Activated CD4-positive, alpha-beta T cell treated with anti-CD3 and anti-CD28 coated beads for 36 hours (primary cell): Measurements from ENCODE around the gene SDF2. TPM values are rescaled to one million over a fixed set of nuclear protein-coding genes. Genes with fewer than 3 reads are reported as not detected.

Experiments
- ATAC-seq: fragments of 200-7000 bp; cut with Tn5 transposase; one replicate; pipeline ENCODE4 v1.10.0; 2021; ENCODE audit warnings: mild to moderate bottlenecking, moderate library complexity
- CTCF ChIA-PET: fragments of 350-600 bp; sonication (Branson Sonifier 250); formaldehyde crosslinking; loops from one replicate; lab custom pipeline; 2021; ENCODE audit warnings: antibody characterized with exemption; lab: Charles Lee
- POLR2A ChIA-PET: fragments of 350-600 bp; sonication (Branson Sonifier 250); formaldehyde crosslinking; loops from one replicate; lab custom pipeline; 2021; ENCODE audit warnings: antibody characterized with exemption, inconsistent platforms; lab: Charles Lee
- DNase-seq: peaks from one replicate; pipeline ENCODE4 v3.0.0-alpha.2; 2020
- H3K27ac Mint-ChIP-seq: one replicate; pipeline ENCODE4 v1.8.0; 2021; ENCODE audit warnings: mixed read lengths
- H3K27me3 Mint-ChIP-seq: one replicate; pipeline ENCODE4 v1.8.0; 2021; ENCODE audit warnings: mixed read lengths
- H3K36me3 Mint-ChIP-seq: one replicate; pipeline ENCODE4 v1.8.0; 2021; ENCODE audit warnings: low read depth, mixed read lengths
- H3K4me1 Mint-ChIP-seq: one replicate; pipeline ENCODE4 v1.8.0; 2021; ENCODE audit warnings: mixed read lengths
- H3K4me3 Mint-ChIP-seq: one replicate; pipeline ENCODE4 v1.8.0; 2021; ENCODE audit warnings: mild to moderate bottlenecking, moderate library complexity, mixed read lengths
- H3K9me3 Mint-ChIP-seq: one replicate; pipeline ENCODE4 v1.8.0; 2021; ENCODE audit warnings: low read depth, mixed read lengths
- intact Hi-C, 2 experiments: fragments of 100-400 bp; cut with DNase I in 1 of 2; cut with micrococcal nuclease in 1 of 2; formaldehyde crosslinking; loops; one replicate each; pipeline versions ENCODE4 v1.14.2 to v1.15.1; 2022 to 2024; cut with DNase I, micrococcal nuclease
- total RNA-seq, 2 experiments: library from RNA; stranded (reverse); gene quantifications; one replicate each; pipeline ENCODE4 v1.2.3, GENCODE V29; 2021

The SDF2 gene
- total RNA-seq, 2 experiments from 2014 or later, result 36.6 to 37.2 TPM

DNA sequence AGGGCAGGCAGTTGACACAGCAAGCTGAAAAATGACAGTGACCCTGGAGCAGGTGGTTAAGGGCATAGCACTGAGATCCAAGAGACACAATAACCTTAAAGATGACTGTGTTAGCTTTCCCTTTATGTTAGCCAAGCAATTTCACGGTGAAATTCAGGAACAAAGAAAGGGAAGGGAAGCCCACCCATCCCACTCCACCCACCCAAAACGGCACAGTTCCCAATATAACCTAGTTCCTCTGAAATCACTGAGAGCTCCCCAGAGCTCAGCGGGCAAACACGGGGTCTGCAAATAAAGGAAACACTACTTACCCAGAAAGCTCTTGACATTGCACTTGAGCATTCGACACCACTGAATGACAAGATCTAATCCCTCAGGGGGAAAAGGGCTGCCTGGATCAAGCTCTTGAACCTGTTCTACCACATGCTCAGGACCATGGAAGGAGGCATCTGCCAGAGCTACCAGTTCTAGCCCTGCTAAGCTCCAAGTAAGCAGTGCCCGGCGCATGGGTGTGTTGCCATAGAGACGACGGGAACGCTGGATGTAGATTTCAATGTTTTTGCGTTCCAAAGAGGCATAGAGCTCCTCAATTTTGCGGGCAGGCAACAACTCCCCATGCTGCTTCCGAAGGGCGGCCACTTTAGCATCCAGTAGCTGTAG is 27.4 kb downstream of the SDF2 start:
- DNase-seq (no peak), ATAC-seq (no peak)
- Mint-ChIP-seq H3K9me3 (no peaks in the 10 kb centered on the region), H3K27me3 (no peaks in the 10 kb centered on the region), H3K36me3 (peaks cover 77% of the 10 kb centered on the region), H3K27ac (no peak overlapping the region), H3K4me3 (no peak overlapping the region), H3K4me1 (peaks cover 13% of the 10 kb centered on the region)
- CTCF ChIA-PET, result interaction anchor here (0.6 to 1.9 kb wide), 7 partner anchors 8 to 49 kb away, joined by 3 to 7 read pairs (median 6); partner anchors contain the start of gene BLTP2
- POLR2A ChIA-PET, result interaction anchor here (0.5 kb wide), 1 partner anchor 117 kb away, joined by 5 read pairs; no protein-coding TSS in a partner anchor
- intact Hi-C loops, result no loop called here

DNA sequence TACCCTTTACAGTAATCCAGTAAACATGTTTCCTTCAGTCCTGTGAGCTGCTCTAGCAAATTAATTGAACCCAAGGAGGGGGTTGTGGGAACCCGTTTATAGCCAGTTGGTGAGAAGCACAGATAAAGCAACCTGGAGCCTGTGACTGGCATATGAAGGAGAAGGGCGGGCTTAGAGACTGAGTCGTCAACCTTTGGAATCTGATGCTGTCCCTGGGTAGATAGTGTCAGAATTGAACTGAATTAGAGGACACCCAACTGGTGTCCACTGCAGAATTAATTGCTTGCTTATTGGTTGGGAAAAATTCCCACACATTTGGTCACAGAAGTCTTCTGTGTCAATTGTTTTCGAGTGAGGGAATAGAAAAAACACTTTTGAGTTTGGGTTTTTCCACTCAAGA is 34.9 kb downstream of the SDF2 start:
- Mint-ChIP-seq H3K4me1 (peaks cover 9% of the 10 kb centered on the region), H3K36me3 (peaks cover 53% of the 10 kb centered on the region), H3K4me3 (no peak overlapping the region), H3K27me3 (no peaks in the 10 kb centered on the region), H3K9me3 (no peaks in the 10 kb centered on the region), H3K27ac (no peak overlapping the region)
- ATAC-seq (no peak), DNase-seq (no peak)
- intact Hi-C loops, result no loop called here
- CTCF ChIA-PET, result interaction anchor here (1.3 kb wide), 2 partner anchors 8 to 17 kb away, joined by 5 to 6 read pairs; no protein-coding TSS in a partner anchor
- POLR2A ChIA-PET, result no interaction called here

DNA sequence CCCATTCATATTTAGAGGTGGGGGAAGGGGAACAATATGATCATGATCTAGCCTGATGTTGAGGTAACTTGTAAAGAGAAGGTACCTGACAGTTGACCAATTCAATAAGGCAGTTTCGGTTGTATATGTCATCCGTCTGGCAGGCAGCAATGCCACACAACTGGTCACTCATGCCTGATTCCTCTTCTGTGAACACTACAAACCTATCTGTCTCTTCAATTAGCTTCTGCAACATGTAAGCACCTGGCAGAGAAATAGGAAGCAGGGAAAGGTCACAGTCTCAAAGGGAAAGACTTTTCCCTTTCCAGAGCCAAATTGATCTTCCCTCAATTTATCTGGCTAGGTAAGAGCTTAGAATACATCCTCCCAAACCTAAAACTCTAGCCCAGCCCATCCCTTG is 37.6 kb downstream of the SDF2 start:
- Mint-ChIP-seq H3K4me1 (peaks cover 9% of the 10 kb centered on the region), H3K27ac (no peak overlapping the region), H3K4me3 (no peak overlapping the region), H3K36me3 (peaks cover 66% of the 10 kb centered on the region), H3K9me3 (no peaks in the 10 kb centered on the region), H3K27me3 (no peaks in the 10 kb centered on the region)
- intact Hi-C loops, result no loop called here
- ChIA-PET CTCF (interaction anchor here (0.6 to 2.1 kb wide), 5 partner anchors 8 to 284 kb away, joined by 3 to 13 read pairs (median 3); no protein-coding TSS in a partner anchor), POLR2A (interaction anchor here (1.2 kb wide), 1 partner anchor 17 kb away, joined by 3 read pairs; no protein-coding TSS in a partner anchor)
- no peak for ATAC-seq
- no peak for DNase-seq

DNA sequence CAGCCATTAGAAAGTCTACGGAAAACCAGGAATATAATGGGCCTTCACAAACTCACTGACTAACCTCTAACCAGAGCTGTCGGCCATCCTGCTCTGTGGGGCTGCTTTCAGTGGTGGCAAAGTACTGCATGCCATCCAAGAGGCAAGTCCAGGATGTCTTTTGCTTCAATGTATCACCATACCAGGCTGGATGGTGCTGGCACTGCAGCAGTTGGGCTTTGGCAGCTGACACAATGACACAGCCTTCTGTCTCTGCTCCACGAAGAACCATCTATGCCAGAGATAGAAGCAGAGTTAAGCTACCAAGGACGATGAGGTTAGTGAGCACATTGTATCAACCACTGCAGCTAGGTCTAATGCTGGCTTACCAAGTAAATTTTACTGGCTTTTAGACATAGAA is 38.0 kb downstream of the SDF2 start:
- Mint-ChIP-seq H3K4me1 (peaks cover 9% of the 10 kb centered on the region), H3K27ac (no peak overlapping the region), H3K27me3 (no peaks in the 10 kb centered on the region), H3K9me3 (no peaks in the 10 kb centered on the region), H3K36me3 (peaks cover 69% of the 10 kb centered on the region), H3K4me3 (no peak overlapping the region)
- intact Hi-C loops, result no loop called here
- ATAC-seq (no peak), DNase-seq (no peak)
- ChIA-PET POLR2A (interaction anchor here (1.2 kb wide), 1 partner anchor 18 kb away, joined by 3 read pairs; no protein-coding TSS in a partner anchor), CTCF (interaction anchor here (0.6 to 2.1 kb wide), 3 partner anchors 15 to 283 kb away, joined by 3 to 13 read pairs (median 4); no protein-coding TSS in a partner anchor)

DNA sequence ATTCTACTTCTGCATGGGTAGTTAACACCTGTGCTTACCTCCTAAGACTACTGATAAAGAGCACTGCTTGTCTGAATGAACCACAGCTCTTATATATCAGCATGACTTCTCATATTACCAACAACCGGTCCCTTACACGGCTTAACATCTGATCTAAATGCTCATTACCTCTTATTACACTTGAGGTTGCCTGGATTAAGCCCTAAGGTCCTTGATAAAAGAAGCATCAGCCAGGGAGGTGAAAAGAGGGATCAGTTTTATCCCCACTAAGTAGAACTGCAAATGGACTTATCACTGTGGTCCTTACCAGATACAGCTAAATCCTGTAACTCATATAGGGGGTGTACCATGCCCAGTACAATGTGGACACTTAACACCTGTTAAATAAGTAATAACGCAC is 39.5 kb downstream of the SDF2 start:
- no peak overlapping the region for H3K27ac Mint-ChIP-seq
- DNase-seq, result no peak
- H3K4me3 Mint-ChIP-seq, result no peak overlapping the region
- POLR2A ChIA-PET, result no interaction called here
- no peaks in the 10 kb centered on the region for H3K27me3 Mint-ChIP-seq
- CTCF ChIA-PET, result interaction anchor here (1.2 kb wide), 1 partner anchor 9 kb away, joined by 3 read pairs; no protein-coding TSS in a partner anchor
- H3K4me1 Mint-ChIP-seq, result peaks cover 6% of the 10 kb centered on the region
- H3K36me3 Mint-ChIP-seq, result peaks cover 66% of the 10 kb centered on the region
- ATAC-seq, result no peak
- H3K9me3 Mint-ChIP-seq, result no peaks in the 10 kb centered on the region
- intact Hi-C loops, result no loop called here

DNA sequence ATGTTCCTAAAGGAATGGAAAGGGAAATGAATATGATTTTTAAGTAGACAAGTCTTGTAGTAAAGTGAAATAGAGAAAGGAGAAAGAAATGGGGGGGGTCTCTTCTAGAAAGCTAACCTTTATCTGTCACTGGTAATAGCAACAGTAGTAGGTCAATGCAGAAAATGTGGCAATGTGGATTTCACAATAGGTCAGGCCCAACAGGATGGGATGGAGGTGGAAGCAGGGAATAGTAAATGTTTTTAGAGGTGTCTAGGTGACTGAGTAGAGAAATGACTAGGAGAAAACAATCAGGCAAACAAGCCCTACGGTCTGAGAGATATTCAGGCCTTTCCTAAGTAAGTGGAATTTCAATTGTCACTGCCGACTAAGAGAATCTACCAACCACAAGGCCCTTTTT is 41.7 kb downstream of the SDF2 start:
- Mint-ChIP-seq H3K27ac (no peak overlapping the region), H3K4me3 (no peak overlapping the region), H3K27me3 (no peaks in the 10 kb centered on the region), H3K9me3 (no peaks in the 10 kb centered on the region), H3K36me3 (peaks cover 59% of the 10 kb centered on the region), H3K4me1 (no peaks in the 10 kb centered on the region)
- ATAC-seq (no peak), DNase-seq (no peak)
- intact Hi-C loops, result no loop called here
- POLR2A ChIA-PET, result interaction anchor here (0.5 kb wide), 1 partner anchor 154 kb away, joined by 3 read pairs; no protein-coding TSS in a partner anchor
- CTCF ChIA-PET, result interaction anchor here (0.9 to 1.7 kb wide), 4 partner anchors 10 to 43 kb away, joined by 3 to 4 read pairs (median 4); partner anchors contain the start of gene ALDOC

DNA sequence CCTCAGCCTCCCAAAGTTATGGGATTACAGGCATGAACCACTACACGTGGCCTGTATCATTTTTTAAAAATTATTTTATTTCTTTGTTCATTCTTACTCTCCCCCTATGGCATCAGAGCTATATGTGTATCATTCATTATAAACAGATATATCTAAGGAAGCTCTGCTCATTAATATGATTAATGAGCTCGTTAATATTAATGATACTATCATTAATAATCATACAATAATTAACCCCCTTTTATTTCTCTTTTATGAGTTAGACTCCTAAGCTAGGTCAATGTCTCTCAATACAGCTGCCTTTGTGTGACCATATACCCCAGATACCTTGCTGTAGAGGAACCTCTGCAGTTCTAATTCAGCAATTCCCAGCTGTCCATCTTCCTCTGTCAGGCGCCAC is 43.2 kb downstream of the SDF2 start:
- Mint-ChIP-seq H3K4me3 (no peak overlapping the region), H3K36me3 (peaks cover 59% of the 10 kb centered on the region), H3K27ac (no peak overlapping the region), H3K4me1 (peaks cover 3% of the 10 kb centered on the region), H3K27me3 (no peaks in the 10 kb centered on the region), H3K9me3 (no peaks in the 10 kb centered on the region)
- intact Hi-C loops, result no loop called here
- DNase-seq (no peak), ATAC-seq (no peak)
- ChIA-PET POLR2A (interaction anchor here (0.5 to 1.0 kb wide), 3 partner anchors 9 to 19 kb away, joined by 3 to 6 read pairs (median 3); no protein-coding TSS in a partner anchor), CTCF (interaction anchor here (1.0 to 1.4 kb wide), 5 partner anchors 14 to 126 kb away, joined by 3 to 5 read pairs (median 4); no protein-coding TSS in a partner anchor)

DNA sequence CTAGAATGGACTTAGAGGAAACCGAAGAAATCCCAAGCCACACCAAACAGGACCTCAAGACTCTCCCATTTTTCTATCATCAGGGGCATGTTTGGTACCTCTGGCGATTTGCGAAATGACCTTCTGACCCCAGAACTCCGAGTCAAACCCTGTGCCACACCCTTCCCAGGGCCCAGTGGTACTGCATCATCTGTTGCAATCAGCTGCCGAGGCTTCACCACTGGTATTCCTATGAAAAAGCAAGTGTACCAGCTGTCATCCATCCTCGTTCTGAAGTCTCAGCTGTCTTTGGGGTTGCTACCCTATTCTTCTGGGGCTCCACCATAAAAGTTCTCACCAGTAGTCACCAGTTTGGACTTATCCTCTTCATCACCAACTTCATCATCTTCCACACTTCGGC is 45.4 kb downstream of the SDF2 start:
- H3K36me3 Mint-ChIP-seq, result peaks cover 48% of the 10 kb centered on the region
- H3K27me3 Mint-ChIP-seq, result no peaks in the 10 kb centered on the region
- no peak overlapping the region for H3K27ac Mint-ChIP-seq
- H3K4me3 Mint-ChIP-seq, result no peak overlapping the region
- CTCF ChIA-PET, result no interaction called here
- no peak for DNase-seq
- POLR2A ChIA-PET, result interaction anchor here (0.6 kb wide), 1 partner anchor 39 kb away, joined by 5 read pairs; no protein-coding TSS in a partner anchor
- intact Hi-C loops, result no loop called here
- no peaks in the 10 kb centered on the region for H3K9me3 Mint-ChIP-seq
- ATAC-seq, result no peak
- H3K4me1 Mint-ChIP-seq, result peaks cover 3% of the 10 kb centered on the region

DNA sequence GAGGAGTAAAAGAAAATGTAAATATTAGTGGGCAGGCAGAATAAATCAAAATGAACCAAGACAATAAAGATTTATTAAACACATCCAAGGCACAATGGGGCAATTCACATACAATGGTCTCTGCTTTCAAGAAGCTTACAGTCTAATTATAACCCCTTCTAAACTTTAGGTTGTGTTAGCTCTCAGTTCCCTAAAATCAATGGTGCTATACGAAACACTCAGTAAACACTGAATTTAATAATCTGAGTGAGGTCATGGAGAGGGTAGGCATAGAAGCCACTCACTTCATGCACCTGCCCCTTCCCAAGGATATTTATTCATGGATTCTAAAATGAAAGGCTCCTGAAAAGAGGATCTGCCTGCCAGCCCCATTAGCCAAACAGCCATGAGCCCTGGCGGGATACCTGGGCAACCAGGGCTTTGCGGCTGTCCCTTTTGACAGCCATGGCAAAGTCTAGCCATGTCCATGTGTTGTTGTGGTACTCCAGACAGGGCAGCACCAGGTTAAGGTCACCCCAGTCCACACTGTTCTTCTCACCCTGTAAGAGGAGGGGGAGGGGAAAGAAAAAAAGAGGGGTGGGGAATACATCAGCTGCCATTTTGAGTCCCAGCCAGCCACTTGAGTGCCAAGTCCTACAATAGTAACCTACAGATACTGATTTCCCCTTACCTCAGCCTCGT is 46.3 kb downstream of the SDF2 start:
- ChIA-PET POLR2A (interaction anchor here (0.7 kb wide), 1 partner anchor 21 kb away, joined by 9 read pairs; no protein-coding TSS in a partner anchor), CTCF (interaction anchor here (0.6 to 0.7 kb wide), 3 partner anchors 32 to 119 kb away, joined by 3 read pairs; no protein-coding TSS in a partner anchor)
- Mint-ChIP-seq H3K4me3 (no peak overlapping the region), H3K36me3 (peaks cover 45% of the 10 kb centered on the region), H3K27me3 (no peaks in the 10 kb centered on the region), H3K27ac (no peak overlapping the region), H3K4me1 (peaks cover 3% of the 10 kb centered on the region), H3K9me3 (no peaks in the 10 kb centered on the region)
- no peak for ATAC-seq
- intact Hi-C loops, result no loop called here
- DNase-seq, result no peak

DNA sequence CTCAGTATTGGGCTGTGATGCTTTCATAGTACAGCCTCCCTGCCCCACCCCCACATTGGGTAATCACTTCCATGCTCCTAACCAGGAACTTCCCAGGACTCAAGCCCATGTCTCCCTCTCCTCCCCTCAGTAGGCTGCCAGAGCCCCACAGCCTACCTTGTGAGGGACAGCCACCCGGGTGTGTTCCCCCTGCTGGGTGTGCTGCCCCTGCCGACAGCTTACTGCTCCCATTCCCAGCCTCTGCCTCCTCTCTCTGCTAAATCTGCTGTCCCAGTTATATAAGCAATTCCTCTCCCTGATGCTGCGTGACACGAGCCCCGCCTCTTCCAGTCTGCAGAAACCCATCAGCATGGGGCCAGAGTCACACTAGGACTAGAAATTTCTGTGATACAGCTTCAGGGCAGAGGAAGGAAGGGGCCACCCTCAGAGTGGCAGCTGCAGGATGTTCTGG is 47.8 kb downstream of the SDF2 start, which contains the start of gene RSKR:
Gene RSKR, minus strand, starts transcription at position 255 of the 451 bp plus-strand sequence. Its CDS starts 24 bp downstream, at position 231.
- no peaks in the 10 kb centered on the region for H3K27me3 Mint-ChIP-seq
- no peak within 1 kb of the TSS for H3K4me3 Mint-ChIP-seq
- DNase-seq (no peak), ATAC-seq (no peak)
- peaks cover 37% of the 10 kb centered on the region for H3K36me3 Mint-ChIP-seq
- intact Hi-C loops, result loop anchor here (1.0 to 2.0 kb wide), 2 partner anchors 65 to 120 kb away; no protein-coding TSS in a partner anchor
- POLR2A ChIA-PET, result interaction anchor here (0.6 to 0.9 kb wide), 2 partner anchors 28 to 50 kb away, joined by 7 read pairs; no protein-coding TSS in a partner anchor
- H3K9me3 Mint-ChIP-seq, result no peaks in the 10 kb centered on the region
- H3K27ac Mint-ChIP-seq, result peak within 1 kb of the TSS; percentile 53
- H3K4me1 Mint-ChIP-seq, result peaks cover 3% of the 10 kb centered on the region
- CTCF ChIA-PET, result interaction anchor here (0.8 to 1.9 kb wide), 3 partner anchors 23 to 376 kb away, joined by 3 to 6 read pairs (median 5); no protein-coding TSS in a partner anchor
